Effector CD4-positive, alpha-beta T cell (primary cell): Measurements from ENCODE around the gene SIAH3. TPM values are rescaled to one million over a fixed set of nuclear protein-coding genes. Genes with fewer than 3 reads are reported as not detected.
"Not testable (repeated sequence)": the region's sequence is repeated elsewhere in the genome, so short reads cannot be mapped to it uniquely, and the experiment has no call there.

ENCODE experiments used
- DNase-seq: peaks from one replicate; pipeline ENCODE4 v3.0.0-alpha.2; 2020
- total RNA-seq: gene quantifications from one replicate; lab custom pipeline; 2026; lab: John Stamatoyannopoulos, UW

Gene SIAH3, protein sequence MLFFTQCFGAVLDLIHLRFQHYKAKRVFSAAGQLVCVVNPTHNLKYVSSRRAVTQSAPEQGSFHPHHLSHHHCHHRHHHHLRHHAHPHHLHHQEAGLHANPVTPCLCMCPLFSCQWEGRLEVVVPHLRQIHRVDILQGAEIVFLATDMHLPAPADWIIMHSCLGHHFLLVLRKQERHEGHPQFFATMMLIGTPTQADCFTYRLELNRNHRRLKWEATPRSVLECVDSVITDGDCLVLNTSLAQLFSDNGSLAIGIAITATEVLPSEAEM
- not detected for total RNA-seq

DNA sequence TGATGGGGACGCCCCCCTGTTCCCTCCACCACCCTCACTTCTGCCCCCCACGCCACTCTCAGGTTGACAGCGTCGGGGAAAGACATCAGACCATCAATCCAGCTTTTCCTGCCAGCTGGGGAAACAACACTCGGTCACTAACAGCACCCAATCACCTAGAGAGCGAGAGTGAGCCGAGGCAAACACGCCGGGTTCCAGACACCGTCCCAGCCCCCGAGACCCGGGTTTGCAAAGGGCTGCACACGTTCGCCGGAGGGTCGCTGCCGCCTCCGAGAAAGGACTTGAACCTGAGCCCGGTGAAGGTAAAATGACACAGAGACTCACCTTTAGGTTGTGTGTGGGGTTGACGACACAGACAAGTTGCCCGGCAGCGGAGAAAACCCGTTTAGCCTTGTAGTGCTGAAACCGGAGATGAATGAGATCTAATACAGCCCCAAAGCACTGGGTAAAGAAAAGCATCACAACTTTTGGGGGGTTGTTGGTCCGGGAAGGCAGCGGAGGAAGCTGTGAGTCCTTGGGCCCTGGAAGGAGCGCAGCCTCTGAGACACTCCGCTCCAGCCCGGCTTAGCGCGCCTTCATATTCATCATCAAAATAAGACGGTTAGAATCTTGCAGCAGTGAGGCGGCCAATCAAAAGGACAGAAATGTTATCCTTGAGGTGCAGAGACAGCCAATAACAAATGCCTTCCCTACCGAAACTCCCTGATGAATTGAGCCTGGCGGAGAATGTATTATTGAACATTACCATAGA, at the start of gene SIAH3:
Gene SIAH3 (minus strand): TSS at position 583 of the 751 bp plus-strand sequence. CDS start 124 bp downstream, at position 459.
- DNase-seq = no peak

DNA sequence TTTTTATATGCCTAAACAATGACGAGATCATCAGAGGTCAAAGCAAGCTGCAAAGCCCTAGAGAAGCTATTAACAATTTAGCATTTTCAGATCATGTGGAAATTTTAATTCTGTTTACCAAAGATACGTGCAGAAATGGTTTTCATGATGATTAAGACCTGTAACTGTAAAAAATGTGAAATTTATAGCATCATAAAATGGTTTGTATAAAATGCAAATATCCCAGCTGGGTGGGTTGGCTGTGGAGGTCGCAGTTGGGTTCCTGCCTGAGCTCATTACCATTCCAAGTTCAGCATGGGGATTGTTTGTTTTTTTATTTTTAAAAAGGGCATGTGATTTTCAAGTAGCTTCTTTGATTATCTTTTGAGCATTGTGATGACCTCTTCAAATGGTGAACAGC, 47.9 kb upstream of the SIAH3 start:
- DNase-seq = no peak

DNA sequence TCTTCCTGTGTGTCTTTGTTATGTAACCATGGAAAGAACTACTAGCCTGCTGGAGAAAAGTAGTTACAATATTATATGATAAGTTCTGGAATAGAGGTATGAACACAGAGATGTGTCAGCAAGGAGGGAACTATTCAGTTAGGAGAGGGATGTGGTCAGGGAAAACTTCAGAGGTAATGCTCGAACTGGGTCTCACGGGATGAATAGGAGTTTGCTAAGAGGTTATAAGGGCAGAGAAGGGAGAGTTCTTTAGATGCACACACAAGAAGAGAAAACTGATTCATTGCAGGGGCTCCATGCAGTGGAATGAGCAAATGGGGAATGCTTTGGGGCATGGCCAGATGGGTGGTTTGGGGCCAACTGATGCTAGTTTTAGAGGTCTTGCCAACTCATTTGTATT, 46.0 kb upstream of the SIAH3 start:
- no peak for DNase-seq

DNA sequence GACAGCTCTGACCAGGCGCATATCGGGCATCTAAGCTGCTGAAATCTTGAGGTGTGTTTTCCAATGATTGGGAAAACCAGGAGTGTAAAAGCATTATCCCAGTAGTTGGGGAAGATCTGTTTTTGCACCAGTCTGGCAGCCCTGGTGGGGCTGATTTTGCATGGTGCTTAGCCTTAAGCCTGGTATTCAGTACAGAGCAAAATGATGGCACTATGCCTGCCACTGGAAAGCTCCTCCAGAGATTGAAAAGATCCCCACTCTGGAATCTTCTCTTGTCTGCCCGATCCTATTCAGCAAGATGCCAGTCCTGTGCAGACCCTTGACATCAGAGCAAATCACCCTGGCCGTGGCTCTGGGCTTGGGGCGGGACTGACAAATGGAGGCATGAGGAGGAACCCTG, 44.7 kb upstream of the SIAH3 start:
- DNase-seq = no peak

DNA sequence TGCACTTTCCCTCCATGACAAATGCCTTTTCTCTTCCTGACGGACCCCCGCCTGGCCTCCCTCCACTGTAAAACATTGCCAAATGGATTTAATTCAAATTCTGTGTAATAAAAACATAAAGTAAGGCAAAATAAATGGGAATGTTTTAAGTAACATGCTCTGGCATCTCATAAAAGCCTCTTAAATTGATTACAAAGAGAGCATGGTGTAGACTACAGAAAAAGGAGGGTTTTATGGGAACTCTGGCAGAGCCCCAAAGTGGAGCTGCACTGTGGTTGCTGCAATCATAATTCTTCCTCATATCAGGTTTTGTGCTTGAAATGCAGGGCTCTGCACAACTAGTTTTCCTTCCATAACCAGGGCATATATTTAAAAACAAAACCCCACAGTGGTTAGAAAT, 44.3 kb upstream of the SIAH3 start:
- DNase-seq = no peak

DNA sequence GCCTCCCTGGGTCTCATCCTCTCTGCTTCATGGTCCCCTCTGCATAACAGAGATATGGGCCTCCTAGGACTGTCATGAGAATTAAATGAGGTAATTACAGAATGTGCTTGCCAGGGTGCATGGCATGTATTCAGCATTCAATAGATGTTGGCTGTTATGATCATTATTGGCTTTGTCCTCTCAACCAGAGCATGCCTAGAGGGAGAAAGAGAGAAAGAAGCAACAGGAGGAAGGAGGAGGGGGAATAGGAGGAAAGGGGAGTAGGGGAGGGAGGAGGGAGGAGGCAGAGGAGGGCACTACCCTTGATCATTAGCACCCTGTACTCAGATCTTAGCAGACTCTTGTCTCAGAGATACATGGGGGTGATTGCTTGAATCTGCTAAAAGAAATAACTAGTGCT, 41.0 kb upstream of the SIAH3 start:
- no peak for DNase-seq

DNA sequence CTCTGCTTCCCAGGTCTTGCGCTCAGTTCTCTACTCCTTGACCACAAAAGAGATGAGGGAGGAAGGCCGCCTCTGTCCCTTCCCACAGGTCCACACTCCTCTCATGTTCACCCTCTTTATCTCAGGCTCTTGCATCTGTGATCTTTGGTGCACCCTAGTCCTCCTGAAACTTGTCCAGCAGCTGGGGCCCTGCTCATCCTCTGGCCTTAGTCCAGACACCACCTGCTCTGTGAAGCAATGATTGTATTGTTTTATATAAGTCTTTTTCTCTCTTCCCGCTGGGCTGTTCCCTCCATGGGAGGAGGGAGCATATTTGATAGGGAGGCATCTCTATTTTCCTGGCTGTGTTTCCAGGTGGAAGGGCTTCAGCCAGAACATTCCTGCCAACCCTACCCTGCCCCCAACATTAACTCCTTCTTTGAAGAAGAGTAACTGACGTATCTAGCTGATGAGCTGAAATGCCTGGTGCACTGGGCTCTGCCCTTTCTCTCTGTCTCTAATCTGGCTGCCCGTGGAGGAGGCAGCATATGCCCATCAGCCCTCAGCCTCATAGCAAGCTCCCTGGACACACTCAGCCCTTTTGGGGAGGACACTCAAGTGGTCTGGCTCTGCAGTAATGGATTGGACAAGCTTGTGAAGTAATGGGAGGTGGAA, 38.2 kb upstream of the SIAH3 start:
- no peak for DNase-seq

DNA sequence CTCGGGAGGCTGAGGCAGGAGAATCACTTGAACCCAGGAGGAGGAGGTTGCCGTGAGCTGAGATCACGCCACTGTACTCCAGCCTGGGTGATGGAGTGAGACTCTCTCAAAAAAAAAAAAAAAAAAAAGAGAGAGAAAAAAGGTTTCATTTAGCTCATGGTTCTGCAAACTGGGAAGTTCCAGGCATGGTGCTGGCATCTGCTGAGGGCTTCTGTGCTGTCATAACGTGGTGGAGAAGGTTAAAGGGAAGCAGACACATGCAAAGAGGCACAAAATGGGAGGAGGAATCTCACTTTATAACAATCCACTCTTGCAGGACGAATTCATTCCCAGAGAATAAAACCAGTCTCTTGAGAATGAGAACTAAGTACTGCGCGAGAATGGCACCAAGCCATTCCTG, 34.9 kb upstream of the SIAH3 start:
- DNase-seq = no peak

DNA sequence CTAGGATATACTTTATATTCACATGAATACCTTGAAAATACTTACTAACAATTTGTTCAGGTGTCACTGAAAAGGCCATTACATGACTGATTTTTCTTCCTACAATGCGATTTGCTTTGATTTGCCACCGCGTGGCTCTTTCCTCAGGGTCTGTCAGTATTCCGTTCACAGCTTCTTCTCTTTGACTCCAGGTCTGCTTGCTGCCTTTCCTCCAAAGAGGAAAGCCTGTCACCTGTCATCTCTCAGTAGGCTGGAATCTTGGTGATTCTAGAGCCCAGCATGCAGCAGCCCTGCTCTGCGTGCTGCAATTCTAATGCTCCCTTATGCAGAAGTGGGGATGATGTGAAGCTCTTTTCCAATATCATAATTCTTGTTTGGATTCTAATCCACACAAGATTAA, 33.6 kb upstream of the SIAH3 start:
- no peak for DNase-seq

DNA sequence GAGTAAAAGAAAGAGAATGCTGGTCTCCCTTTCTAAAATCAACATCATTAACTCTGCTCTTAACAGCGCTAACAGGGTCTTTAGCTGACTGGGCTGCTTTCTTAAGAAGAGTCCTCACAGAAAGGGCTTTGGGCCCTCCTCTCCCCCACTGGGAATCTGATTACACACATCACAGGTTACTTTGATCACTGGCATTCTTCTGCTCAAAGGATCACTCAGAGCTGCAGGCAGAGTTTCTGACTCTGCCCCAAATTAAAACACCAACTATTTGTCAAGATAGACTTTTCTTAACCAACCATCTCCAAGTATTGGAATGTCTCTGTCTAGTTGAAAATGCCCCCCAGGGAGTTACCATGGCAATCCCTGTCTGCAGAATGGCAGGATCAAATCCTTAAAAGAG, 31.1 kb upstream of the SIAH3 start:
- DNase-seq = no peak

DNA sequence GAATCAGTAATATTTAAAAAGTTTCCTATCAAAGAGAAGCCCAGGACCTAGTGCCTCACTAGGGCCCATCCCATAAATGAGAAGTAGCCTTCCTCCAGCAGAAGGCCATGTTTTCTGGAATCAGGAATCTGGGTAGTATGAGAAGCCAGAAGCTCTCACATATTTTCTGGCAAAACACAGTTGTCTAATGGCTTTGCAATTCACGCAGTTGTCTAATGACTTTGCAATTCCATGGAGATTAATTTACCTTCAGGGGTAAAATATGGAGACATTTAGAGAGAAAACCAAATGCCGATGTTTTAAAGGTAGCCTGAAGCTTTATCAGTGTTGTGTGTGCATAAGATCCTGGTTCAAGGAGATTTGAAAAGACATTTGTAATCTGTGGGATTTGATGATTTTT, 29.8 kb upstream of the SIAH3 start:
- DNase-seq = no peak

DNA sequence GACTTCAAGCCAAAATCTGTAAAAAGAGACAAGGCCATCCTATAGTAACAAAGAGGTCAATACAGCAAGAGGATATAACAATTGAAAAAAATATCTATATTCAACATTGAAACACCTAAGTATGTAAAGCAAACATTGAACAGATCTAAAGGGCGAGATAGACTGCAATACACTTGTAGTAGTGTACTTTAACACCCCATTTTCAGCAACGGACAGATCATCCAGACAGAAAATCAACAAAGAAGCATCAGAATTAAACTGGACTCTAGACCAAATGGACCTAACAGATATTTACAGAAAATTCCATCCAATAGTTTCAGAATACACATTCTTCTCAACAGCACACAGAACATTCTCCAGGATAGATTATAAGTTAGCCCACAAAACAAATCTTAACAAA, 28.7 kb upstream of the SIAH3 start:
- no peak for DNase-seq

DNA sequence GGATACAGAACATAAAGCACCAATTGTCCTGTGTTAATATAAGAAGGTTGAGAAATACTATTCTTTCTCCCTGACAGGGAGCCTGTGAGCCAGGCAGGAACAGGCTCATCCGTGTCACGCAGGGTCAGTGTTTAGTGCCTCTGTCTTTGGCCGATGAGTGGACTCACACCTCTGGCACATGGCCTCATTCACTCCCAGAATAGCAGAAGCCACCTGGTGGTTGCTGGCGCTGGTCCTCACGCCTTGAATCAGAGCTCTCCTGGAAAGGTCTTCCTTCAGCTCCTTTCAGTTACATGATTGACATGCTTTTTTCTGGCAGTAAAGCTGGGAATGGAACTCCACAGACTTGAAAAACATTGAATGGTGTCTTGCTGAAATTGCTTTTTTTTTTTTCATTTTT, 28.1 kb upstream of the SIAH3 start:
- no peak for DNase-seq

DNA sequence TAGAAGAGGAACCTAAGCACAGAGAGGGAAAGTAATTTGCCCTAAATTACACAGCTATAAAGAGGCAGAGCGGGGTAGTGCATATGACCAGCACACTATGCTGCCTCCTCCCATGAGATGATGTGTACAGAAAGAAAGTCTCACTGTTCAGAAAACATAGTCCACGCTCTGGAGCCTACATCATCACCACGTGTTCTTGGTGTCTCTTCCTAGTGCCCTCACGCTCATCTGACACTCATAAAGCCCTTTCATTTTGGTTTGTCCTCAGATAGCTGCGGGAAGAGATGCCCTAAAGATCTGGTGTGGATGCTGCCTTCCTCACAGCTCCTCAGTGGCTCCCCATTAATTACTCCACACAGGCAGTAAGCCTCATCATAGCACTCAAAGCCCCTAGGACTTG, 27.4 kb upstream of the SIAH3 start:
- DNase-seq = no peak

DNA sequence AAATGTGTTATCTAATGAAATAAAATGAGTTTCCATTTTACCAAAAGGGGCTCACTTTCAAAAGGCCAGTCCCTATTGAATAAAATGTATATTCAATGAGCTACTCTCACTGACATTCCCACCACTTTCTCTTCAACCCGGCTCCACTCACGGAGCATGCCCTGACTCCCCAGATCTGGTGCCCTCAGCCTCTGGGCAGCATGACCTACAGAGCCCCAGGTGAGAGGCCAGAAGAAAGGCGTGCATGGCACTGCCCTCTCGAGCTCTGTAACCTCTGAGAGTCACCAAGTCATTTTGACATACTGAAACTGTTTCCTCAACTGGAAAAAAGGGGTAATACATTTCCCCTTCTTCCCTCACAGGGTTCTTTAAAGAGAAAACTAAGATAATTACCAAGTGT, 25.2 kb upstream of the SIAH3 start:
- no peak for DNase-seq

DNA sequence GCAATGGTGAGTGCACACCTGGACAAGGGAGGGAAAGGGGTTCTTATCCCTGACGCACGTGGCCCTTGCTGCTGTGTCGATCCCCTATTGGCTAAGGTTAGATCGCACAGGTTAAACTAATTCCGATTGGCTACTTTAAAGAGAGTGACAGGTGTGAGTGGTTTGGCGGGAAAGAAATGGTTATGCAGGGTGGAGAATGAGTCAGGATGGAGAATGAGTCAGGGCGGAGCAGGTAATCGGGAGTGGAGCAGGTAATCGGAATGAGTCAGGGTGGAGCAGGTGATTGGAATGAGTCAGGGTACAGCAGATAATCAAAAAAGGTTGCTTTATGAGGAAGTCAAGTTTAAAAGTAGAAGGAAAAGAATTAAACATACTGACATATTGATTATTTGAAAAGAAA, 24.4 kb upstream of the SIAH3 start:
- DNase-seq = no peak

DNA sequence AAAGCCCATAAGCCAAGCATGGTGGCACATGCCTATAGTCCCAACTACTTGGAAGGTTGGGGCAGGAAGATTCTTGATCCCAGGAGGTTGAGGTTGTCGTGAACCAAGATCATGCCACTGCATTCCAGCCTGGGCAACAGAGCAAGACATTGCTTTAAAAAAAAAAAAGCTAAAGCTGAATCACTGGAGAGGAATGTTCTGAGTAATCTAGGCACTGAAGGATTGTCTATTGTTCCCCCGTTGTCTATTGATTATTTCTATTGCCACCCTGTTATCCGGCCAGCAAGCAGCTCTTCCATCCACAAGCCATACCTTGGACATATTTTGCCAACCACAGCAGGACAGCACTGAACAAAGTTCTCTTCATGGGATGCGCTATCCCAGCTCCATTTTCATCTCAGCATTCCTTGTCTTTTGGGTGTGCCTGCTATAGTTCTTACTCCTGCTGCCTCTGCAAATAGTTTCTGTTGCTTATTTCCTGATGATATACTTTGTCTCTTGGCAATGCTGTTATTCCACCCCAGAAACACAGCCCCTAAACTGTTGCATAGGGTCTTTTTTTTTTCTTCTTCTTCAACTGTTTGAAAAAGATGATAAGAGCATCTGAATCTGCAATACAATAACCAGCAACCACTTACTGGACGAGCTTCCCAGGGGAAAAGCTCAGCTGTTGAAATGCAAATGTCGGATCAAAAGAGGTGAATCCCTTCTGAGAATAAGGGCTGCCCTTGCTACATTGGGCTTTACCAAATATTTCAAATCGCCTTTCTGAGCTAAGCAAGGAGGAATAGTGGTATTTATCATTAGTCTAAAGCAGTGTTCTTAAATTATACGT, 22.2 kb upstream of the SIAH3 start:
- DNase-seq = no peak

DNA sequence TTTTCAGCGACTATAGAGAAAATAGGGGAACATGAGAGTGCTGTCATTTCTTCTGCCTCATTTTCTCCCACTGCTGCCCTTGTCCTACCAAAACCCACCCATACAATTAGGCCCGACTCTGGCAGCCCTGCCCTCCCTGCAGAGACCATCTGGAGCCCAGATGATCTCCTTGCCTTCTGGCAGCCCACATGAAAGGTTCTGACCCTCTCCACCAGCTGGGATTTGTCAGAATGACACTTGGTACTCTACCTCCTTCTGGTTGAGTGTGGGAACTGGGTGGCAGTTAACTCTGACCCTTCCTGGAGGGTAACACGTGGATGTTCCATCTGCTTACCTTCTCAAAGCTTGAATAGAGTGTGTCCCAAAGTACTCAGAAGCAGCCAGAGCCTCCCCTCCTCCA, 21.0 kb upstream of the SIAH3 start:
- DNase-seq = no peak

DNA sequence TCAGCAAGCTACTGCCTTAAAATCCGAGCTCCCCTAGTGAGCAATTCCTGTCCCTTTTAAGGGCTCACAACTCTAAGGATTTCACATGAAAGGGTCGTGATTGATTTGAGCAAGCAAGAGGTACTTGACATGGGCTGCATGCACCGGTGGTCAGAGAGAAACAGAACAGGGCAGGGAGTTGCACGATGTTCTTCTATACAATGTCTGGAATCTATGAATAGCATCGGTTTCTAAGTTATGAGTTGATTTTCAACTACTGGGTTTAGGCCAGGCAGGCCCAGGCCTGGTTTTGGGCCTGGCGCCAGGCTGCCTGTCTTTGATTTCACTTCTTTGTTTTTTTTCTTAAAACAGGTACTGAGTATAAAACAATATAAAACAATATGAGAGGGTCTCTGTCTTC, 19.6 kb upstream of the SIAH3 start:
- not testable (repeated sequence) for DNase-seq

DNA sequence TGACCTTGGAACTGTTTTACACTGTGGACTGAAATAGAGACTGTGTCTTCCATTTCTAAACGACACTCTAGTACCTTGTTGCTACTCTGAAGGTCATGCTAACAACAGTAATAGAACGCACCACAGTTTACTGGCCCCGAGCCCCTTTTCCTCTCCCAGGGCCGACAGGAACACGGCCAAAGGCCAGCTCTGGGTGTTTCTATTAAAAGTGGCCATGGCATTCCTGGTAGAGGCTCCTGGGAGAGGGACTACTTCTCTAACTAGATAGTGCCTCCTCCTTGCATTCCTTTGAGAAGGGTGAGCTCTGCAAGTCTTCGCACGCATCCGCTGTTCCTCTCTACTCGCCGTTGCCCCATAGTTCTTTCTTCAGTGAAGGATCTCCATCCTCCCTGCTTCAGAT, 18.7 kb upstream of the SIAH3 start:
- no peak for DNase-seq

DNA sequence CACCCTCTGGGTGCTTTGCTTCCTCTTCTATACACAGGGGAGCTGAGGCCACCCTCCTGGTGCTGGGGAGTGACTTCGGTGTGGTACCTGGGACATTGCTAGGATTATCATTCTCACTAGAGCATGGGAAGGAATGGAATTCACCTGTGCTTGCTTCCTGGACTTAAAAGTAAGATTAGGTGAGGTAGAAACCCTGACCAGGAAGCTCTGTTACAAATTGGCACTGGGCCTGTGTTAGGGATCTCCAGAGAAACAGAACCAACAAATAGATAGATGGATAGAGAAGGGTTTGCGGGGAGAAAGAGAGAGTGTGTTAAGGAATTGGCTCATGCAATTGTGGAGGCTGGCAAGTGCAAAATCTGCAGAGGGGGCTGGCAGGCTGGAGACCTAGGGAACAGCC, 13.9 kb upstream of the SIAH3 start:
- DNase-seq = no peak

DNA sequence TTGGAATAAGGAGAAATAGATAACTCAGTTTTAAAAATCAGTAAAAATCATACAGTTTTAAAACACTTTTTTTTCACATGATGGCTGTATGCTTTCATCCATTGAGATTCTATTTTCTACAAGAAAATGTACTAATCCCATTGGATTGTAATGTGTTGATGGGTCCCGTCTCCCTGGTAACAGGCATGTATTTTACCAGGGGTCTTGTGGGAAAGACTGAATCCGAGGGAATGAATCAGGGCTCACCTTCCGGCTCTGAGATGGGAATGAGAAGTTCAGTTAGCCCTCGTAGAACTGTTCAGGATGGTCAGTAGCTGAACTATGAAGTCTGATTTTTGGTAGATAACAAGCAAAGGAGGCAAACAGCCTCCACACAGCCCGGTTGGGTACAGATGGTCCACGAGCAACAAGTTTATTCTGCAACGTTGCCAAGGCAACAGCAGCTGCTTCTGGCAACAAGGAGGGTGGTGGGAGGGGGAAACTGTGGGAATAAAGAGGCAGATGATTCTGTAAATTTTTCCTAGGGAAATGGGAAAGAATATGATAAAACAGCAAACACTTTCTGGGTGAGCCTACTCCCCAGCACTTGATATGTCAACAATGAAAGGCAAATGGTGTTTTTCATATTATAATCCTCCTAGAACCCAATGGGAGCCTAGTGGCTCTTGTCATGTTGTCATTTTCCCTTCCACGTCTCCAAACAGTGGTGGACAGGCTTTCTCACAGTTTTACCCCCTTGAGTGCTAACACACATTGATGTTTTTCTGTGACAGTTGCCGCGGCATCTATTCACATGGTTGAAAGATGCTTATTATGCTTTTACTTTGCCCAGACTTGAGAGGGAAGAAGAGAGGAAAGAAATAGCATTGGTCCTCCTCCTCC, 12.4 kb upstream of the SIAH3 start:
- DNase-seq = no peak
